ENCODE measurements around the gene STX8. TPM values are rescaled to one million over a fixed set of nuclear protein-coding genes. Genes with fewer than 3 reads are reported as not detected.

Gene STX8
- polyA plus RNA-seq, 1 of the 3 experiments (the other 2 are of a cell fraction): 51.3 TPM

- Histone ChIP-seq H3K27ac (ENCODE audit: low read depth in 2 of 2, low read length in 1 of 2) (no peak overlapping the region), H3K9me3 (peaks cover 8% of the 10 kb centered on the region; the same call in 1 of the 2 replicates), H3K9ac (no peak overlapping the region), H4K20me1 (ENCODE audit: insufficient read depth) (no peaks in the 10 kb centered on the region), H3F3A (replicated peaks; ENCODE audit: insufficient read depth) (no peaks in the 10 kb centered on the region), H3K4me2 (no peak overlapping the region), H3K27me3 (ENCODE audit: insufficient read depth) (no peaks in the 10 kb centered on the region), H3K4me1 (ENCODE audit: control insufficient read depth in 1 of 2, insufficient read depth in 2 of 2, low read depth in 1 of 2, low read length in 1 of 2) (peaks cover 0 to 14% of the 10 kb centered on the region in 2 experiments; a peak in 2 of 4 replicates), H3K36me3 (replicated peaks in 1 of 2; ENCODE audit: control insufficient read depth in 1 of 2, insufficient read depth in 2 of 2, low read length in 1 of 2) (no peaks in the 10 kb centered on the region), H3K9me2 (no peaks in the 10 kb centered on the region), H2AFZ (ENCODE audit: low read depth) (no peak overlapping the region), H3K4me3 (ENCODE audit: low read depth in 2 of 2, low read length in 1 of 2) (no peak overlapping the region), H3K79me2 (ENCODE audit: insufficient read depth) (no peaks in the 10 kb centered on the region)
- CTCF ChIA-PET: no interaction called here
- whole genome bisulfite sequencing (ENCODE audit: low lambda C conversion rate): 66% methylated on average over 15 of the region's 23 CpGs
- POLR2A ChIA-PET: no interaction called here
- TF ChIP-seq REST (IDR thresholded peaks at IDR 0.05; ENCODE audit: low read depth, low read length) (no peak), JUND (IDR thresholded peaks at IDR 0.05) (no peak), USF1 (IDR thresholded peaks at IDR 0.05; ENCODE audit: borderline replicate concordance, low read depth) (no peak), TEAD4 (IDR thresholded peaks at IDR 0.05; ENCODE audit: borderline replicate concordance, insufficient read depth) (no peak), CTCF (IDR thresholded peaks at IDR 0.05) (no peak), EZH2phosphoT487 (IDR thresholded peaks at IDR 0.05; ENCODE audit: borderline replicate concordance, low read depth) (no peak), MAX (IDR thresholded peaks at IDR 0.05; ENCODE audit: low read depth) (no peak), SMC3 (IDR thresholded peaks at IDR 0.05; ENCODE audit: low read depth, low read length) (no peak), RAD21 (IDR thresholded peaks at IDR 0.05; ENCODE audit: low read length) (no peak), RFX5 (IDR thresholded peaks at IDR 0.05; ENCODE audit: low read length) (no peak), EP300 (IDR thresholded peaks at IDR 0.05; ENCODE audit: borderline replicate concordance in 1 of 2, low read depth in 1 of 2, low read length in 1 of 2) (no peak), GATA2 (CRISPR knock-in tag; IDR thresholded peaks at IDR 0.05) (no peak), TCF12 (IDR thresholded peaks at IDR 0.05) (no peak), PBX3 (IDR thresholded peaks at IDR 0.05) (no peak), NRF1 (IDR thresholded peaks at IDR 0.05; ENCODE audit: low read depth, low read length) (no peak), RXRA (IDR thresholded peaks at IDR 0.05; ENCODE audit: borderline replicate concordance, low read depth) (no peak)
- DNase-seq: no peak
Measured at GRCh38 chr17:9220398-9221146, 355.0 kb downstream of the STX8 start.

Data from SK-N-SH (cell line).